C4-2B (cell line): ENCODE data around the gene SHF.
"Not testable (repeated sequence)": the region's sequence is repeated elsewhere in the genome, so short reads cannot be mapped to it uniquely, and the experiment has no call there.

Experiments
- H3K27ac ChIP-seq: fragments of 450-650 bp; 2 replicates; pipeline ENCODE4 v1.5.1; 2017
- CTCF ChIP-seq: fragments of 450-650 bp; conservative IDR thresholded peaks from 2 replicates; pipeline ENCODE4 v1.5.1; 2017; ENCODE audit warnings: mild to moderate bottlenecking
- ZFX ChIP-seq: fragments of 450-650 bp; IDR thresholded peaks from 2 replicates; pipeline ENCODE4 v1.6.1; 2017

SHF gene, protein sequence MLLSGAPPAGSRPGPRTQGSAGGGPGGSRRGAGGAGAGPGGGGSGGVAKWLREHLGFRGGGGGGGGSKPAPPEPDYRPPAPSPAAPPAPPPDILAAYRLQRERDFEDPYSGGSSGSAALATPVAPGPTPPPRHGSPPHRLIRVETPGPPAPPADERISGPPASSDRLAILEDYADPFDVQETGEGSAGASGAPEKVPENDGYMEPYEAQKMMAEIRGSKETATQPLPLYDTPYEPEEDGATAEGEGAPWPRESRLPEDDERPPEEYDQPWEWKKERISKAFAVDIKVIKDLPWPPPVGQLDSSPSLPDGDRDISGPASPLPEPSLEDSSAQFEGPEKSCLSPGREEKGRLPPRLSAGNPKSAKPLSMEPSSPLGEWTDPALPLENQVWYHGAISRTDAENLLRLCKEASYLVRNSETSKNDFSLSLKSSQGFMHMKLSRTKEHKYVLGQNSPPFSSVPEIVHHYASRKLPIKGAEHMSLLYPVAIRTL

GRCh38 chr15:45187894-45188830 is at the start of gene SHF:
Gene SHF (minus strand): TSS chr15:45187966. CDS start chr15:45187951, 15 bp downstream.
- H3K27ac ChIP-seq, result no peak within 1 kb of the TSS
- TF ChIP-seq ZFX (no peak), CTCF (no peak)

- not testable (repeated sequence) for H3K27ac ChIP-seq
Observed at GRCh38 chr15:45236806-45237205, 49.0 kb upstream of the SHF start.

GRCh38 chr15:45234562-45235235 is 46.9 kb upstream of the SHF start:
- H3K27ac ChIP-seq, result no peak overlapping the region
- TF ChIP-seq ZFX (no peak), CTCF (no peak)

DNA sequence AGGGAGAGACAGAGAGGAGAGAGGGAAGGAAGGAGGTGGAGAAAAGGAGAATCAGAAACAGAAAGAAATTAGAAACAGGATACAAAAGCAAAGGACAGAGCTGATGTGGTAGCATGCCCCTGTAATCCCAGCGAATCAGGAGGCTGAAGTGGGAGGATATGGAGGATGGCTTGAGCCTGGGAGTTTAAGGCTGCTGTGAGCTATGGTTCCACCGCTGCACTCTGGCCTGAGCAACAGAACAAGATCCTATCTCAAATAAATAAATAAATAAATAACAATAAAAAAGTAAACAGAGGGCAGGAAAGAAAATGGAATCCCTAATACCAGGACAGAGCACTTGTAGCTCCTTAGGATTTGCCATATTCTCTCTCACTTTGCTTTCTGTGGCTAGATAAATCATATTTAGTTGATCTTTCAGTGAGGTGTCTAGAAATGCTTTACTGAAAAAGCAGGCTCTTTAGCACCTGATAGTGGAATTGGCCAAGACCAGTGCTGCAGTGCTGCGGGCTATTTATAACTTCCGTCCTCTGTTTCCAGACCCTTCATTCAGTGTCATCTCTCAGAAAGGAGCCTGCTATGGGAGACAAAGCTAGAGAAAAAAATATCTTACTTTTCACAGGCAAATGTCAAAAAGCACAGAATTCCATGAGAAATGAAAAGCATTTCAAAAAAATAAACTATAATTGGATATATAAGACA is 44.2 kb upstream of the SHF start:
- TF ChIP-seq CTCF, result no peak
- no peak for TF ChIP-seq ZFX
- no peak overlapping the region for H3K27ac ChIP-seq

DNA sequence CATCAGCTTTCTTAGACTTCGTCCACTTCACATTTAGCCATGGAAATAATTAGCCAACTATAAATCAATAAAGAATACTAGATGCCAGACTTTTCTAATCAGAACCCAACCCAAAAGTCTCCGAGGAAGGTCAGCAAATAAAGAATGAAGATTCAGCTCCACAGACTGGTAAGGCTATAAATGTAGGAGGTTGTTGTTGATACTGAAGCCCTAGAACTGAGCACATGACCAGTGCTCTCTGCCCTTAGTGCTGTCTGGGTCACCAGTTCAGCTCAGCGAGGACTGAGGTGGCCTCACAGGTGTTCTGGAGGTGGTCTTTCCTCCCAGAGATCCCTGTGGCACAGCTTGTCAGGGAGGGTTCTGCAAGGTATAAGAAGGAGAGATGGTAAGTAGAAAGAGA is 43.4 kb upstream of the SHF start:
- TF ChIP-seq ZFX, result no peak

GRCh38 chr15:45230245-45230965 is 42.6 kb upstream of the SHF start:
- H3K27ac ChIP-seq, result no peak overlapping the region
- TF ChIP-seq CTCF (no peak), ZFX (no peak)

More for the DNA sequence above, 43.4 kb upstream of the SHF start:
- no peak overlapping the region for H3K27ac ChIP-seq

DNA sequence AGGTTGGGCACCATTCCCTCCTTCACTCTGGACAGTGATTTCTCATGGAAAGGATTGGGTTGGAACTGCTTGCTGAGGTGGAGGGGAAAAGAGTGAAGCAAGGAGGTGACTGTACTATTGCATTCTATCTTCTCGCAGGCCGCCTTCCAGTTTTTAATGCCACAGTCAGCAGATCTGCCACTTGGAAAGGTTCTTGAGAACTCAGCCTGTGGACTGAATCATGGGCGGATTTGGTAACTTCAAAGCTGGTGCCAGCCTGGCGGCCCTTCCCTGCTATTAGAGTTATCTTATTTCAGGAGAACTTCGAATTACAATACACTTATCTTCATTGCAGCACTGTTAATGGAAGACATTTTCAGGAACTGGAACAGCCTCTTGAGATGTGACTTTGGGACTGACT is 41.2 kb upstream of the SHF start:
- TF ChIP-seq ZFX (no peak), CTCF (no peak)
- H3K27ac ChIP-seq, result no peak overlapping the region
